Erythroblast (primary cell): ENCODE measurements around the gene IL19.

Experiments
- DNase-seq, 2 experiments: peaks; one replicate each; lab custom pipeline; 2025; lab: John Stamatoyannopoulos, UW
- GATA1 ChIP-seq: IDR thresholded peaks from 2 replicates; pipeline ENCODE4 v1.6.1; 2011; ENCODE audit warnings: low read depth, mild to moderate bottlenecking, control low read depth, low read length, moderate library complexity
- POLR2A ChIP-seq: IDR thresholded peaks from 2 replicates; pipeline ENCODE4 v1.6.1; 2011; ENCODE audit warnings: mild to moderate bottlenecking, low read length

IL19 gene

DNA sequence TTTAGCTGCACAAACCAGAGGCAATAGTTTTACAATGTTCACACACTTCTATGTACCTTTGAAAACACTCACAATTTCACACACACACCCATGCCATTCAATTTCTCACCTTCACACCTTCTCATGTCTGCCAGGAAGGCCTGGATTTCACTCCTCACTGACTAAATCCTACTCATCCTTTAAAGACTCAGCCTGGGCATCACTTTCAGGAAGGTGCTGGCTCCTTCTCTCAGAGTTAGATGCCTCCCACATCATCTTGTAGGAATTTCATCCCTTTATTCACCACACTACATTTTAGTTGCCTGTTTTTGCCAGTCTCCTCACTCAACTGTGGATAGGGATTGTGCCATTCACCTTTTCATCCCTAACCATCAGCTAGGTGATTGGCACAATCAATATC lies 97.1 kb downstream of the IL19 start:
- no peak for DNase-seq
- TF ChIP-seq POLR2A (no peak), GATA1 (no peak)

DNA sequence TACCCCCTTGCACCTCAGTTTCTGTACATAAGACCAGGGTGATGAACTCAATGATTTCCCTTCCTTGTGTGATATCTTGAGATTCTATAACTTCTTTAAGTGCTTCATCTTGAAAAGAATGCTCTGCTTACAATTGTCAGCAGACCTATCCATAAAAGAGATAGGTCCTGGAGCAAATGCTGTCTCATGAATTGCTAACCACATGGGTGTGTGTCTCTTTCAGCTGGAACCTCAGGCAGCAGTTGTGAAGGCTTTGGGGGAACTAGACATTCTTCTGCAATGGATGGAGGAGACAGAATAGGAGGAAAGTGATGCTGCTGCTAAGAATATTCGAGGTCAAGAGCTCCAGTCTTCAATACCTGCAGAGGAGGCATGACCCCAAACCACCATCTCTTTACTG lies 97.7 kb downstream of the IL19 start:
- DNase-seq = no peak
- TF ChIP-seq POLR2A = no peak
- TF ChIP-seq GATA1 = no peak

DNA sequence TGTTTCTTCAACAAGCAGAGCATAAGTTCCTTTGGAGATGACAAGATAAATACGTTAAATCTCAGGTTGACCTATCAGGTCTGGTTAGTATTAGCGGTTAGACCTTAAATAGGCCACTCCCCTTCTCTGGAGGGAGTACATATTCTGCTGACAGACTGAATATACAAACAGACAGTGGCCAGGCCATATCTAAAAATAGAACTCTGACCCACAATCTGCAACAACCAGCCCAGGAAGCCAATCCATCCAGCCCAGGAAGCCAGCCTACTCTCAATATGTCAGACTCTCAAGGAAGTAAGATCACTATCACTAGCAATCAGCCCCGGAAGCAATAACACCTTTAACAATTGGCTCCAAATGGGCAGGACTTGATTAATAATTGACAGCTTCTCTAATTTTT lies 101.6 kb downstream of the IL19 start:
- TF ChIP-seq GATA1 = no peak
- no peak for TF ChIP-seq POLR2A
- no peak for DNase-seq

GRCh38 chr1:206873603-206874188 lies 103.1 kb downstream of the IL19 start:
- no peak for TF ChIP-seq GATA1
- TF ChIP-seq POLR2A = no peak
- no peak for DNase-seq

- TF ChIP-seq POLR2A (no peak), GATA1 (no peak)
- DNase-seq = no peak
These were observed 105.3 kb downstream of the IL19 start for GRCh38 chr1:206875752-206876377.

GRCh38 chr1:206878456-206878855 lies 107.9 kb downstream of the IL19 start:
- DNase-seq = peak in 1 of 2 experiments; percentile 16
- TF ChIP-seq POLR2A (no peak), GATA1 (no peak)

DNA sequence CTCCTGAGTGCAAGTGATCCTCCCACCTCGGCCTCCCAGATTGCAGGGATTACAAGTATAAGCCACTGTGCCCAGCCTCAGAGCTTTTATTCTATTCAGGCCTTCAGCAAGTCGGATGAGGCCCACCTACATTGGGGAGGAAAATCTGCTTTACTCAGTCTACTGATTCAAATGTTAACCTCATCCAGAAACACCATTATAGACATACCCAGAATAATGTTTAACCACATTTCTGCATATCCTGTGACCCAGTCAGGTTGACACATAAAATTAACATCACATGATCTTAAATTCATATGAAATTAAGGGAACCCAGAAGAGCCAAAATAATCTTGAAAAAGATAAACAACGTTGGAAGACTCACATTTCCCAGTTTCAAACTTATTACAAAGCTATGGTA lies 109.7 kb downstream of the IL19 start:
- no peak for DNase-seq
- TF ChIP-seq GATA1 (no peak), POLR2A (no peak)

DNA sequence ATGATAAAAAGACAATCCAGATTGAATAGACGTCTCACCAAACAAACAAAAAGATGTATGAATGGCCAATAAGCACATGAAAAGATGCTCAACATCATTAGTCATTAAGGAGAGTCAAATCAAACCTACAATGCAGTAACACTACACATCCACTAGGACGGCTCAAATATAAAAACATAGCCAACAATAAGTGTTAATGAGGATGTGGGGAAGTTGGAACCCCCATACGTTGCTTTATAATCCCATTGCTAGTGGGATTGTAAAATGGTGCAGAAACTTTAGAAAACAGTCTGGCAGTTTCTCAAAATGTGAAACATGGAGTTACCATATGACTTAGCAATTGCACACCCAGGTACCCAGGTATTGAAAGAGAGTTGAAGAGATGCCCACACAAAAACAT lies 112.0 kb downstream of the IL19 start:
- TF ChIP-seq GATA1 = no peak
- TF ChIP-seq POLR2A = no peak
- DNase-seq = no peak

- peak in 1 of 2 experiments; percentile 17 for DNase-seq
- TF ChIP-seq GATA1 = no peak
- TF ChIP-seq POLR2A = no peak
These were observed 112.6 kb downstream of the IL19 start for GRCh38 chr1:206883160-206883559.

DNA sequence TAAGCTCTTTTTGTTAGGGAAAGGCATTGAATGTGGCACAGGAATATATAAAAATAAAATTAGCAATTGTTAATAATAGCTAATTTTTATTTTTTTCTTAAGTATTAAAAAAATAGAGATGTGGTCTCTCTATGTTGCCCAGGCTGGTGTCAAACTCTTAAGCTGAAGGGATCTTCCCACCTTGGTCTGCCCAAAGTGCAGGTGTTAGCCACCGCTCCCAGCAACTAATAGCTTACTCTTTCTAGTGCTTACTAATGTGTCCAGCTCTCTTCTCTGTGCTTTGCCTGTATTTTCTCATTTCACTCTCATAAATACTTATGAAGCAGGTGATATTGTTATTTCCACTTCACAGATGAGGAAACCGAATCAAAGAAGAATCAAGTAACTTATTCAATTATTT lies 113.3 kb downstream of the IL19 start:
- TF ChIP-seq GATA1 (no peak), POLR2A (no peak)
- no peak for DNase-seq

DNA sequence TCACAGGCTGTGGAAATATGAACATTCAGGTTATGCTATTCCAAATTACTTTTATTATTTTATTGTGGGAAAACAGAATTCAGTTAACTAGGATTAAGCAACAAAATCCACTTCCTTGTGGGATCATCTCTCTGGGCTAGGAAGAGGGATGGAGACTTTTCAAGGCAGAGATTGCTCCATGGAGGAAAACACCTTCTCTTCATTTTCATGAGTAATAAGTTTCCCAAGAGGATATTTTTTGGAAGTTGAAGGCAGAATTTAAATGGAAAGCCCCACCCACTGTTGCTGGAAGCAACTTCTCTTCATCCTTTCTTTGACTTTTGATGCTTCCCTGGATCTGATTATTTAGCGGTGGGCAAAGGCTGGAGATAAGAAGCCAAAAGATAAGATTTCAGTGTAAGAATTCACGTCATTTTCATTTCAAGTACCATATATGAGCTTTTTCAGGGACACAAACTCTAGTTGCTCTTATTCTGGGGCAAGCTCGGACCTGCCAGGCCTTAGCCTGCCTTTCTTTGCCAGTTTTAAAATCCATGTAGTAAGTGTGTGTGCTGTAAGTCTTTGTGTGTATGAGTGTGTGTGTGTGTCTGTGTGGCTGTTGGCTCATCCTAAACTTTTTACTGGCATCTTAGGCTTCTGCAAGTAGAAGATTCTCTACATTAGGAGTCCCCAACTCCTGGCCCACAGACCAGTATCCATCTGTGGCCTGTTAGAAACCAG lies 114.9 kb downstream of the IL19 start:
- no peak for DNase-seq
- TF ChIP-seq POLR2A (no peak), GATA1 (no peak)

- DNase-seq = no peak
- TF ChIP-seq POLR2A (no peak), GATA1 (no peak)
These were observed 116.3 kb downstream of the IL19 start for GRCh38 chr1:206886831-206887230.

GRCh38 chr1:206887701-206888100 lies 117.1 kb downstream of the IL19 start:
- no peak for DNase-seq
- TF ChIP-seq POLR2A = no peak
- TF ChIP-seq GATA1 = no peak
